Measurements from ENCODE around the gene NMT1. TPM values are rescaled to one million over a fixed set of nuclear protein-coding genes. Genes with fewer than 3 reads are reported as not detected.

NMT1 gene
- total and polyA plus RNA-seq, 2 of the 13 experiments (the other 11 are each of a cell fraction or from before 2014, with no cell fraction given) = 75.7 to 142 TPM

DNA sequence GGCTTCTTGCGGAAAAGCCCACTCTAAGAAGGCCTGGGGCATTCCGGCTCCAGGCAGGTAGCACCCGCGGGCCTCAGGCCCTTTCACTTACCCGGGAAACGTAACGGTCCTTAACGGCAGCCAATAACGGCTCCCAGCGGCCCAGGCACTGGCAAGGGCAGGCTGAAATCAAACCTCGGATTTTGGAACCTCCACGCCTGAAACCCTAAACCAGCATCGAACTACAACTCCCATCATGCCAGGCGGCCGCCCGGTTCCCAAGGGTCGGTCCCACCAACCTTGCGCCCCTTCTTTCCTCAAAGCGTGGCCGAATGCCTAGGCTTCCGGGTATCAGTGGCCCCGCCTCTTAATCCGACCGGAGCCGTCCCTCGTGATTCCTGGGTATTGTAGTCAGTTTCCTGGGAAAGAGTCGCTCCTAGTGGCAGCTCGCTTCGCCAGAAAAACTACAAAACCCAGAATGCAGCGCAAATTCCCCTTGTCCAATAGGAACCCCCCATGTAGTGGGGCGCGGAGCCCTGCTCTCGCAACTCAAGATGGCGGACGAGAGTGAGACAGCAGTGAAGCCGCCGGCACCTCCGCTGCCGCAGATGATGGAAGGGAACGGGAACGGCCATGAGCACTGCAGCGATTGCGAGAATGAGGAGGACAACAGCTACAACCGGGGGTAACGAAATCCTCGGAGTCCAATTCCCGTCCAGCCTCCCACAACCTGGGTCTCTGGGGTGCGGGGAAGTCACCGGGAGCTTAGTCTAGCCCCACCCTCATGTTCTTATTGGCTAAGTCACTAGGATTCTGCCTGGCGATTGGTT, at the start of gene NMT1 (continued):
- peak; percentile 31 for TF ChIP-seq TFAP4 (IDR thresholded peaks at IDR 0.05; ENCODE audit: borderline replicate concordance, low read depth)
- TF ChIP-seq, protein P1, sequence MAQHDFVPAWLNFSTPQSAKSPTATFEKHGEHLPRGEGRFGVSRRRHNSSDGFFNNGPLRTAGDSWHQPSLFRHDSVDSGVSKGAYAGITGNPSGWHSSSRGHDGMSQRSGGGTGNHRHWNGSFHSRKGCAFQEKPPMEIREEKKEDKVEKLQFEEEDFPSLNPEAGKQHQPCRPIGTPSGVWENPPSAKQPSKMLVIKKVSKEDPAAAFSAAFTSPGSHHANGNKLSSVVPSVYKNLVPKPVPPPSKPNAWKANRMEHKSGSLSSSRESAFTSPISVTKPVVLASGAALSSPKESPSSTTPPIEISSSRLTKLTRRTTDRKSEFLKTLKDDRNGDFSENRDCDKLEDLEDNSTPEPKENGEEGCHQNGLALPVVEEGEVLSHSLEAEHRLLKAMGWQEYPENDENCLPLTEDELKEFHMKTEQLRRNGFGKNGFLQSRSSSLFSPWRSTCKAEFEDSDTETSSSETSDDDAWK (CRISPR knock-in tag; IDR thresholded peaks at IDR 0.05) = no peak
- TF ChIP-seq, protein P2, sequence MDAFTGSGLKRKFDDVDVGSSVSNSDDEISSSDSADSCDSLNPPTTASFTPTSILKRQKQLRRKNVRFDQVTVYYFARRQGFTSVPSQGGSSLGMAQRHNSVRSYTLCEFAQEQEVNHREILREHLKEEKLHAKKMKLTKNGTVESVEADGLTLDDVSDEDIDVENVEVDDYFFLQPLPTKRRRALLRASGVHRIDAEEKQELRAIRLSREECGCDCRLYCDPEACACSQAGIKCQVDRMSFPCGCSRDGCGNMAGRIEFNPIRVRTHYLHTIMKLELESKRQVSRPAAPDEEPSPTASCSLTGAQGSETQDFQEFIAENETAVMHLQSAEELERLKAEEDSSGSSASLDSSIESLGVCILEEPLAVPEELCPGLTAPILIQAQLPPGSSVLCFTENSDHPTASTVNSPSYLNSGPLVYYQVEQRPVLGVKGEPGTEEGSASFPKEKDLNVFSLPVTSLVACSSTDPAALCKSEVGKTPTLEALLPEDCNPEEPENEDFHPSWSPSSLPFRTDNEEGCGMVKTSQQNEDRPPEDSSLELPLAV (CRISPR knock-in tag; conservative IDR thresholded peaks at IDR 0.05; ENCODE audit: low read depth) = no peak
- TF ChIP-seq JDP2 (CRISPR knock-in tag; IDR thresholded peaks at IDR 0.05; ENCODE audit: borderline replicate concordance) = no peak
- TF ChIP-seq ZNF335 (CRISPR knock-in tag; IDR thresholded peaks at IDR 0.05) = peak; percentile 98
- no peak for TF ChIP-seq ZNF562 (CRISPR knock-in tag; IDR thresholded peaks at IDR 0.05; ENCODE audit: borderline replicate concordance)
- TF ChIP-seq ZNF317 (CRISPR knock-in tag; IDR thresholded peaks at IDR 0.05) = peak; percentile 27; the same call in 1 of the 2 replicates
- TF ChIP-seq EZH2 (conservative IDR thresholded peaks at IDR 0.05; ENCODE audit: low read depth, low read length) = no peak
- no peak; the same call in 1 of the 2 replicates for TF ChIP-seq MTF1 (CRISPR knock-in tag; IDR thresholded peaks at IDR 0.05)
- TF ChIP-seq KAT2B (IDR thresholded peaks at IDR 0.05; ENCODE audit: borderline replicate concordance, low read depth, low read length) = no peak
- TF ChIP-seq NR2F6 (IDR thresholded peaks at IDR 0.05) = peak; percentile 36; the same call in 1 of the 2 replicates
- 0 out of 2 replicates have a peak, but pooled peaks have one; percentile 22 for TF ChIP-seq NR2F6 (CRISPR knock-in tag; IDR thresholded peaks at IDR 0.05)
- peak; percentile 99 for TF ChIP-seq ASH2L (IDR thresholded peaks at IDR 0.05; ENCODE audit: insufficient read length, low read depth, low read length)
- peak; percentile 83 for TF ChIP-seq CREB1 (IDR thresholded peaks at IDR 0.05)
- TF ChIP-seq CREB1 (CRISPR knock-in tag; IDR thresholded peaks at IDR 0.05) = peak; percentile 95
- no peak for TF ChIP-seq ZFAT (CRISPR knock-in tag; conservative IDR thresholded peaks at IDR 0.05)
- TF ChIP-seq ARID3A (IDR thresholded peaks at IDR 0.05; ENCODE audit: low read depth, low read length) = peak; percentile 54
- TF ChIP-seq ZNF776 (CRISPR knock-in tag; IDR thresholded peaks at IDR 0.05) = 0 out of 2 replicates have a peak, but pooled peaks have one; percentile 37
- TF ChIP-seq TEAD3 (CRISPR knock-in tag; optimal IDR thresholded peaks at IDR 0.05; ENCODE audit: borderline replicate concordance) = peak; percentile 10
- TF ChIP-seq KDM5B (CRISPR knock-in tag; IDR thresholded peaks at IDR 0.05; ENCODE audit: borderline replicate concordance) = peak; percentile 91; the same call in 1 of the 2 replicates
- TF ChIP-seq ZFP36 (IDR thresholded peaks at IDR 0.05; ENCODE audit: borderline replicate concordance, low read depth, low read length, partially characterized antibody) = no peak
- peak; percentile 61; the same call in 1 of the 2 replicates for TF ChIP-seq ZNF30 (CRISPR knock-in tag; IDR thresholded peaks at IDR 0.05)
- no peak for TF ChIP-seq ZNF549 (CRISPR knock-in tag; IDR thresholded peaks at IDR 0.05)

Data from HepG2 (cell line).